ENCODE measurements around the gene TPK1. TPM values are rescaled to one million over a fixed set of nuclear protein-coding genes. Genes with fewer than 3 reads are reported as not detected.

TPK1 gene
- total RNA-seq: 2.2 and 2.5 TPM in 2 replicates
- long read RNA-seq, transcript TPK1-201 (9 exons, 2,439 nt): major isoform, 8 of 12 reads
- long read RNA-seq, partial matches to known transcripts: 1 of 12 reads
- long read RNA-seq, other reads (novel, unspliced or antisense): 3 of 12 reads

- Mint-ChIP-seq H3K4me1 (ENCODE audit: low read depth) (peaks cover 4% of the 10 kb centered on the region), H3K36me3 (ENCODE audit: insufficient read depth) (no peaks in the 10 kb centered on the region), H3K27ac (peak within 1 kb of the TSS; percentile 96), H3K9me3 (ENCODE audit: low read depth) (peaks cover 4% of the 10 kb centered on the region), H3K27me3 (peaks cover 3% of the 10 kb centered on the region), H3K4me3 (ENCODE audit: low read depth) (peak within 1 kb of the TSS; percentile 93)
- no peak for TF ChIP-seq CTCF (IDR thresholded peaks at IDR 0.05; ENCODE audit: unreplicated experiment)
- peak; percentile 73 for DNase-seq (ENCODE audit: low spot score, unreplicated experiment)
These were observed at the start of gene TPK1 for GRCh38 chr7:144835652-144836544. TSS of gene TPK1 (minus strand) at chr7:144836053. CDS start at chr7:144835602, 451 bp downstream.

GRCh38 chr7:144885478-144885877, 49.6 kb upstream of the TPK1 start:
- H3K27ac Mint-ChIP-seq: no peak overlapping the region
- DNase-seq (ENCODE audit: low spot score, unreplicated experiment): no peak
- TF ChIP-seq CTCF (IDR thresholded peaks at IDR 0.05; ENCODE audit: unreplicated experiment): no peak
- H3K36me3 Mint-ChIP-seq (ENCODE audit: insufficient read depth): no peaks in the 10 kb centered on the region
- no peaks in the 10 kb centered on the region for H3K27me3 Mint-ChIP-seq
- H3K4me1 Mint-ChIP-seq (ENCODE audit: low read depth): peaks cover 2% of the 10 kb centered on the region
- H3K4me3 Mint-ChIP-seq (ENCODE audit: low read depth): no peak overlapping the region
- no peaks in the 10 kb centered on the region for H3K9me3 Mint-ChIP-seq (ENCODE audit: low read depth)

GRCh38 chr7:144884896-144885295, 49.0 kb upstream of the TPK1 start:
- Mint-ChIP-seq H3K4me1 (ENCODE audit: low read depth) (peaks cover 2% of the 10 kb centered on the region), H3K27ac (no peak overlapping the region), H3K4me3 (ENCODE audit: low read depth) (no peak overlapping the region), H3K36me3 (ENCODE audit: insufficient read depth) (no peaks in the 10 kb centered on the region), H3K9me3 (ENCODE audit: low read depth) (no peaks in the 10 kb centered on the region), H3K27me3 (no peaks in the 10 kb centered on the region)
- TF ChIP-seq CTCF (IDR thresholded peaks at IDR 0.05; ENCODE audit: unreplicated experiment): no peak
- DNase-seq (ENCODE audit: low spot score, unreplicated experiment): no peak

GRCh38 chr7:144873316-144873845, 37.5 kb upstream of the TPK1 start:
- no peak for DNase-seq (ENCODE audit: low spot score, unreplicated experiment)
- Mint-ChIP-seq H3K9me3 (ENCODE audit: low read depth) (no peaks in the 10 kb centered on the region), H3K4me3 (ENCODE audit: low read depth) (no peak overlapping the region), H3K27me3 (peaks cover 2% of the 10 kb centered on the region), H3K27ac (no peak overlapping the region), H3K4me1 (ENCODE audit: low read depth) (no peaks in the 10 kb centered on the region), H3K36me3 (ENCODE audit: insufficient read depth) (no peaks in the 10 kb centered on the region)
- no peak for TF ChIP-seq CTCF (IDR thresholded peaks at IDR 0.05; ENCODE audit: unreplicated experiment)

- no peaks in the 10 kb centered on the region for H3K36me3 Mint-ChIP-seq (ENCODE audit: insufficient read depth)
- H3K9me3 Mint-ChIP-seq (ENCODE audit: low read depth): no peaks in the 10 kb centered on the region
- no peaks in the 10 kb centered on the region for H3K4me1 Mint-ChIP-seq (ENCODE audit: low read depth)
- no peak for TF ChIP-seq CTCF (IDR thresholded peaks at IDR 0.05; ENCODE audit: unreplicated experiment)
- H3K4me3 Mint-ChIP-seq (ENCODE audit: low read depth): no peak overlapping the region
- peaks cover 2% of the 10 kb centered on the region for H3K27me3 Mint-ChIP-seq
- H3K27ac Mint-ChIP-seq: no peak overlapping the region
- DNase-seq (ENCODE audit: low spot score, unreplicated experiment): no peak
These were observed 33.2 kb upstream of the TPK1 start for GRCh38 chr7:144869082-144869481.
